Gastroesophageal sphincter (tissue), 3 donors: Measurements from ENCODE around the gene SLC24A3.

Source experiments
- EP300 ChIP-seq: sonication (generic); formaldehyde crosslinking; IDR thresholded peaks from one replicate; pipeline ENCODE4 v1.6.1; 2017; ENCODE audit warnings: antibody characterized with exemption, mild to moderate bottlenecking
- POLR2A ChIP-seq, 2 donors: fragments of 450-650 bp; IDR thresholded peaks; one replicate each; pipeline ENCODE4 v1.6.1; 2017; ENCODE audit warnings: antibody characterized with exemption in 2 of 2, mild to moderate bottlenecking in 2 of 2, moderate library complexity in 1 of 2
- TF ChIP-seq, protein P1 (sequence below), 4 experiments: fragments of 200-600 bp in 2 of 4; fragments of 450-650 bp in 2 of 4; sonication (generic) in 1 of 4; IDR thresholded peaks; one replicate each; pipeline ENCODE4 v1.5.1; 2017 to 2019; ENCODE audit warnings: antibody characterized with exemption in 4 of 4, mild to moderate bottlenecking in 2 of 4, moderate library complexity in 2 of 4

DNA sequence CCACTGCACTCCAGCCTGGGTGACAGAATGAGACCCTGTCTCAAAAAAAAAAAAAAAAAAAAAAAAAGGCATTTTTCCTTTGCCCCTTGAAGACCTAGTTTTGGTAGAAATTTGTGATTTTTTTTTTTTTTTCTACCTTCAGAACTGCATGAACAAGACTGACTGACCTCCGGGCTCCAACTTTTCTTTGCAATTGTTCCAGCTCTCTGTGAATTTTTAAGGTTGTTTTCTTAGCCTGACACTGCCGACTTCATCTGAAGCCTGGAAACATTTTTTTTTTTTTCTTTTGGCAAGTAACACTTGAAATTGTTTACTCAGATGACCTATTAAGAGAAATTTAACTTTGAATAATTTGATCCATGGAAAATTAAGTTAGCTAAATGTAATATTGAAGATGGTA, 73.0 kb downstream of the SLC24A3 start:
- no peak for TF ChIP-seq POLR2A (IDR thresholded peaks at IDR 0.05)
- TF ChIP-seq, protein P1, sequence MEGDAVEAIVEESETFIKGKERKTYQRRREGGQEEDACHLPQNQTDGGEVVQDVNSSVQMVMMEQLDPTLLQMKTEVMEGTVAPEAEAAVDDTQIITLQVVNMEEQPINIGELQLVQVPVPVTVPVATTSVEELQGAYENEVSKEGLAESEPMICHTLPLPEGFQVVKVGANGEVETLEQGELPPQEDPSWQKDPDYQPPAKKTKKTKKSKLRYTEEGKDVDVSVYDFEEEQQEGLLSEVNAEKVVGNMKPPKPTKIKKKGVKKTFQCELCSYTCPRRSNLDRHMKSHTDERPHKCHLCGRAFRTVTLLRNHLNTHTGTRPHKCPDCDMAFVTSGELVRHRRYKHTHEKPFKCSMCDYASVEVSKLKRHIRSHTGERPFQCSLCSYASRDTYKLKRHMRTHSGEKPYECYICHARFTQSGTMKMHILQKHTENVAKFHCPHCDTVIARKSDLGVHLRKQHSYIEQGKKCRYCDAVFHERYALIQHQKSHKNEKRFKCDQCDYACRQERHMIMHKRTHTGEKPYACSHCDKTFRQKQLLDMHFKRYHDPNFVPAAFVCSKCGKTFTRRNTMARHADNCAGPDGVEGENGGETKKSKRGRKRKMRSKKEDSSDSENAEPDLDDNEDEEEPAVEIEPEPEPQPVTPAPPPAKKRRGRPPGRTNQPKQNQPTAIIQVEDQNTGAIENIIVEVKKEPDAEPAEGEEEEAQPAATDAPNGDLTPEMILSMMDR (IDR thresholded peaks at IDR 0.05), result no peak
- TF ChIP-seq EP300, result no peak
